Measurements from ENCODE around the gene RAB36. TPM values are rescaled to one million over a fixed set of nuclear protein-coding genes. Genes with fewer than 3 reads are reported as not detected.
A peak's percentile ranks its signal among the peaks of the same experiment; 100 is the strongest.

The RAB36 gene
- total RNA-seq, 1 experiment from 2014 or later = 1.4 TPM

DNA sequence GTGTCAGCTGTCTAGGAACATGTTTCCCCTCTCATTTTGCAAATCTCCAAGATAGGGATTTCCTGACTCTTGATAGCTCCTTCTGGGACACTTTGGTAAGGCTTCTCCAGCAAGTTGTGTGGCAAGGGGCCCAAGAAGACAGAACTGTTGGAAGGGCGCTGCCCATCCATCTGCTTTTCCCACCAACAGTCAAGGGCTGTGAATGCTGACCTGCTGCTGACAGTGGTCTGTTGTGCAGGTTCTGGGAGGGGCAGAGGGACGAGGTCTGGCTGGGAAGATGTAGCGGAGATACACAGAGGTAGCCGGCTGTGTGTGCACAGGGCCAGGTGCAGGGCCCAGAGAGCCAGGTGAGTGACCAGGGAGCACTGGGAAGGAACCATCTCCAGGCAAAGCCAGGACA, 47.3 kb downstream of the RAB36 start:
- TF ChIP-seq, protein P1, sequence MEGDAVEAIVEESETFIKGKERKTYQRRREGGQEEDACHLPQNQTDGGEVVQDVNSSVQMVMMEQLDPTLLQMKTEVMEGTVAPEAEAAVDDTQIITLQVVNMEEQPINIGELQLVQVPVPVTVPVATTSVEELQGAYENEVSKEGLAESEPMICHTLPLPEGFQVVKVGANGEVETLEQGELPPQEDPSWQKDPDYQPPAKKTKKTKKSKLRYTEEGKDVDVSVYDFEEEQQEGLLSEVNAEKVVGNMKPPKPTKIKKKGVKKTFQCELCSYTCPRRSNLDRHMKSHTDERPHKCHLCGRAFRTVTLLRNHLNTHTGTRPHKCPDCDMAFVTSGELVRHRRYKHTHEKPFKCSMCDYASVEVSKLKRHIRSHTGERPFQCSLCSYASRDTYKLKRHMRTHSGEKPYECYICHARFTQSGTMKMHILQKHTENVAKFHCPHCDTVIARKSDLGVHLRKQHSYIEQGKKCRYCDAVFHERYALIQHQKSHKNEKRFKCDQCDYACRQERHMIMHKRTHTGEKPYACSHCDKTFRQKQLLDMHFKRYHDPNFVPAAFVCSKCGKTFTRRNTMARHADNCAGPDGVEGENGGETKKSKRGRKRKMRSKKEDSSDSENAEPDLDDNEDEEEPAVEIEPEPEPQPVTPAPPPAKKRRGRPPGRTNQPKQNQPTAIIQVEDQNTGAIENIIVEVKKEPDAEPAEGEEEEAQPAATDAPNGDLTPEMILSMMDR (conservative IDR thresholded peaks at IDR 0.05) = no peak
- DNase-seq = no peak
- no peak overlapping the region for H3K27ac ChIP-seq (ENCODE audit: insufficient read length, low read depth, low read length)
- Mint-ChIP-seq H3K36me3 (ENCODE audit: insufficient read depth in 1 of 3, low read depth in 3 of 3) (peaks cover 4 to 28% (median 18%) of the 10 kb centered on the region in 3 experiments; a peak in 6 of 7 replicates), H3K4me1 (peaks cover 51 to 53% of the 10 kb centered on the region in 2 experiments), H3K27ac (peak overlapping the region; percentile 52 to 78 (median 58); a peak in 2 of 7 replicates), H3K4me3 (no peak overlapping the region), H3K9me3 (no peaks in the 10 kb centered on the region), H3K27me3 (ENCODE audit: low read depth) (no peaks in the 10 kb centered on the region; the same call in 1 of the 2 replicates)
- H2BK12ac ChIP-seq (ENCODE audit: insufficient read length, low read depth, low read length) = no peak overlapping the region
- WGBS (ENCODE audit: extremely low coverage, insufficient read length, low lambda C conversion rate) = no CpG with 5 or more reads among the region's 4 CpGs
- H2BK15ac ChIP-seq (ENCODE audit: low read depth, low read length) = no peak overlapping the region
- no peak overlapping the region for H2BK20ac ChIP-seq (ENCODE audit: low read depth, low read length, poor library complexity, severe bottlenecking)
- H4K20me1 ChIP-seq (ENCODE audit: control insufficient read depth, insufficient read depth, insufficient read length) = no peaks in the 10 kb centered on the region
- H4K5ac ChIP-seq (ENCODE audit: insufficient read length, low read depth, low read length) = no peak overlapping the region
- H3T11ph ChIP-seq (ENCODE audit: low read length) = no peak overlapping the region
- no peak overlapping the region for H3K18ac ChIP-seq (ENCODE audit: insufficient read length, low read depth, low read length)
- no peak overlapping the region for H3K4me2 ChIP-seq (ENCODE audit: insufficient read depth, insufficient read length, low read length)
- no peaks in the 10 kb centered on the region for H3K27me3 ChIP-seq (ENCODE audit: insufficient read depth, low read length)
- no peak overlapping the region for H2AK5ac ChIP-seq (ENCODE audit: insufficient read length, low read length)
- H3K79me2 ChIP-seq (ENCODE audit: insufficient read depth, low read length) = peaks cover 47% of the 10 kb centered on the region; the same call in 1 of the 2 replicates
- H3K79me1 ChIP-seq (ENCODE audit: insufficient read depth, low read depth, low read length, poor library complexity, severe bottlenecking) = peaks cover 17% of the 10 kb centered on the region
- H3K9ac ChIP-seq (ENCODE audit: extremely low read depth, insufficient read length, low read length) = no peak overlapping the region
- H3K4me1 ChIP-seq (ENCODE audit: insufficient read depth, low read length) = peaks cover 11% of the 10 kb centered on the region; the same call in 1 of the 2 replicates
- no peaks in the 10 kb centered on the region for H3K23me2 ChIP-seq (ENCODE audit: insufficient read length, low read depth, low read length, poor library complexity, severe bottlenecking)
- H2BK120ac ChIP-seq (ENCODE audit: low read depth, low read length, poor library complexity, severe bottlenecking) = no peak overlapping the region
- no peak overlapping the region for H3K4ac ChIP-seq (ENCODE audit: low read depth, low read length)
- H4K8ac ChIP-seq (replicated peaks; ENCODE audit: insufficient read length, low read depth, low read length) = no peak overlapping the region
- H3K23ac ChIP-seq (ENCODE audit: insufficient read length, low read depth, low read length) = no peak overlapping the region
- H4K91ac ChIP-seq (ENCODE audit: insufficient read length, low read depth, low read length) = no peak overlapping the region
- H3K14ac ChIP-seq (ENCODE audit: insufficient read depth, low read length) = no peak overlapping the region; the same call in 1 of the 2 replicates
- H3K56ac ChIP-seq (ENCODE audit: insufficient read length, low read depth, low read length) = no peak overlapping the region
- H3K9me3 ChIP-seq (ENCODE audit: control insufficient read depth, low read depth, low read length) = no peaks in the 10 kb centered on the region
- no peak overlapping the region for H2BK5ac ChIP-seq (ENCODE audit: insufficient read length, low read length)
- H2AFZ ChIP-seq (ENCODE audit: low read length) = no peak overlapping the region
